Measurements from ENCODE around the gene UBR2.
A peak's percentile ranks its signal among the peaks of the same experiment; 100 is the strongest.
"Not testable (repeated sequence)": the region's sequence is repeated elsewhere in the genome, so short reads cannot be mapped to it uniquely, and the experiment has no call there.

UBR2 gene

GRCh38 chr6:42619963-42620362 is 56.1 kb downstream of the UBR2 start:
- DNase-seq = no peak

GRCh38 chr6:42624601-42625000 is 60.8 kb downstream of the UBR2 start:
- DNase-seq = no peak

GRCh38 chr6:42627044-42627443 is 63.2 kb downstream of the UBR2 start:
- no peak for DNase-seq

GRCh38 chr6:42627674-42628073 is 63.8 kb downstream of the UBR2 start:
- DNase-seq = no peak

GRCh38 chr6:42628604-42629003 is 64.8 kb downstream of the UBR2 start:
- no peak for DNase-seq

- DNase-seq = no peak
These were observed 66.0 kb downstream of the UBR2 start for GRCh38 chr6:42629845-42630244.

GRCh38 chr6:42637681-42638080 is 73.9 kb downstream of the UBR2 start:
- DNase-seq = no peak

- no peak for DNase-seq
These were observed 79.0 kb downstream of the UBR2 start for GRCh38 chr6:42642794-42643193.

GRCh38 chr6:42644211-42644610 is 80.4 kb downstream of the UBR2 start:
- no peak for DNase-seq

GRCh38 chr6:42652024-42652746 is 88.4 kb downstream of the UBR2 start:
- DNase-seq = no peak

- DNase-seq = no peak
These were observed 90.0 kb downstream of the UBR2 start for GRCh38 chr6:42653851-42654250.

GRCh38 chr6:42659806-42660205 is 96.0 kb downstream of the UBR2 start:
- no peak for DNase-seq

- peak; percentile 17 for DNase-seq
These were observed 97.8 kb downstream of the UBR2 start for GRCh38 chr6:42661540-42662153.

- DNase-seq = no peak
These were observed 100.9 kb downstream of the UBR2 start for GRCh38 chr6:42664718-42665117.

- DNase-seq = not testable (repeated sequence)
These were observed 110.5 kb downstream of the UBR2 start for GRCh38 chr6:42674368-42674767.

- no peak for DNase-seq
These were observed 111.0 kb downstream of the UBR2 start for GRCh38 chr6:42674780-42675179.

GRCh38 chr6:42679358-42679757 is 115.5 kb downstream of the UBR2 start:
- DNase-seq = no peak

GRCh38 chr6:42688281-42688680 is 124.5 kb downstream of the UBR2 start:
- DNase-seq = no peak

- no peak for DNase-seq
These were observed 125.5 kb downstream of the UBR2 start for GRCh38 chr6:42689371-42689770.

GRCh38 chr6:42690151-42690702 is 126.4 kb downstream of the UBR2 start:
- no peak for DNase-seq

GRCh38 chr6:42690872-42691271 is 127.0 kb downstream of the UBR2 start:
- DNase-seq = no peak

- DNase-seq = no peak
These were observed 128.5 kb downstream of the UBR2 start for GRCh38 chr6:42692137-42692911.

- DNase-seq = no peak
These were observed 130.0 kb downstream of the UBR2 start for GRCh38 chr6:42693725-42694323.
